ENCODE data around the gene RBM6.

GRCh38 chr3:50095352-50095998 is 155.5 kb downstream of the RBM6 start:
- TF ChIP-seq POLR2A (IDR thresholded peaks at IDR 0.05): no peak
- TF ChIP-seq CTCF (IDR thresholded peaks at IDR 0.05): no peak
- no peak for TF ChIP-seq EP300 (IDR thresholded peaks at IDR 0.05)

Measured in tibial nerve (tissue), 4 donors.